Body of pancreas (tissue), 4 donors: ENCODE measurements around the gene TMEM222. TPM values are rescaled to one million over a fixed set of nuclear protein-coding genes. Genes with fewer than 3 reads are reported as not detected.

Source experiments
- ATAC-seq: fragments of 150-250 bp; one replicate; pipeline ENCODE4 v1.9.1; 2016
- DNase-seq, 4 donors: peaks; one replicate each; pipeline ENCODE4 v3.0.0-alpha.2; 2019
- H3K27ac ChIP-seq, 4 donors: fragments of 200-600 bp; sonication (generic); 1 replicate in 3 of 4; 2 replicates in 1 of 4; pipeline versions ENCODE4 v1.5.1 to v1.6.1; 2016 to 2019; ENCODE audit warnings: mild to moderate bottlenecking in 1 of 4, mixed read lengths in 1 of 4, moderate library complexity in 1 of 4
- H3K27me3 ChIP-seq, 2 donors: fragments of 200-600 bp; sonication (generic); one replicate each; pipeline ENCODE4 v1.6.0; 2016; ENCODE audit warnings: mild to moderate bottlenecking in 1 of 2
- H3K36me3 ChIP-seq, 2 donors: fragments of 200-600 bp; sonication (generic); replicated peaks in 1 of 2; 2 replicates each; pipeline ENCODE4 v1.5.1; 2016; ENCODE audit warnings: low read depth in 2 of 2; ENCODE audit not compliant: insufficient read depth in 1 of 2
- H3K4me1 ChIP-seq: fragments of 200-600 bp; sonication (generic); one replicate; pipeline ENCODE4 v1.6.0; 2016
- H3K4me3 ChIP-seq, 2 donors: fragments of 200-600 bp; sonication (generic); 1 replicate in 1 of 2; 2 replicates in 1 of 2; pipeline ENCODE4 v1.5.1; 2016 to 2019
- H3K9me3 ChIP-seq, 3 donors: fragments of 200-600 bp; sonication (generic); 1 replicate in 2 of 3; 2 replicates in 1 of 3; pipeline ENCODE4 v1.5.1; 2016
- CTCF ChIP-seq, 7 experiments: fragments of 450-650 bp in 4 of 7; fragments of 200-600 bp in 3 of 7; sonication (generic) in 3 of 7; IDR thresholded peaks; one replicate each; pipeline ENCODE4 v1.5.1; 2016 to 2019; ENCODE audit warnings: antibody characterized with exemption in 7 of 7
- POLR2A ChIP-seq, 3 donors: fragments of 450-650 bp; IDR thresholded peaks; one replicate each; pipeline ENCODE4 v1.6.1; 2016; ENCODE audit warnings: antibody characterized with exemption in 3 of 3, mild to moderate bottlenecking in 2 of 3
- WGBS, 2 donors: methylation state at CpG; one replicate each; pipeline ENCODE4 v1.1.5; 2017; 5-methylcytosine and 5-hydroxymethylcytosine counted together
- intact Hi-C: fragments of 100-400 bp; cut with DNase I; formaldehyde crosslinking; loops from one replicate; pipeline ENCODE4 v1.15.1; 2023
- total RNA-seq, 2 donors: library from RNA; depleted of rRNA; stranded (reverse); fragments of >200 nt; gene quantifications; one replicate each; pipeline ENCODE4 v1.1.0, GENCODE V29; 2016

The TMEM222 gene
- 10 to 100 TPM in 1 of 2 donors, 1 to 10 TPM in 1; 8.6 to 20.0 TPM for total RNA-seq

GRCh38 chr1:27321813-27322568 is at the start of gene TMEM222:
TSS of gene TMEM222 (plus strand) at chr1:27322163. CDS start at chr1:27322198, 35 bp downstream.
- 1% methylated on average over 33 to 67 of the region's 67 CpGs for WGBS, 2 donors

GRCh38 chr1:27274204-27274603 is 47.8 kb upstream of the TMEM222 start:
- 88 to 100% methylated on average over 1 of the region's 1 CpG for WGBS, 2 donors
- no peak overlapping the region for H3K4me3 ChIP-seq
- DNase-seq (no peak), ATAC-seq (no peak)
- H3K9me3 ChIP-seq = no peaks in the 10 kb centered on the region
- no peaks in the 10 kb centered on the region for H3K36me3 ChIP-seq
- no peak overlapping the region for H3K27ac ChIP-seq
- H3K4me1 ChIP-seq = no peaks in the 10 kb centered on the region
- no peaks in the 10 kb centered on the region for H3K27me3 ChIP-seq
- intact Hi-C loops = no loop called here
- no peak for TF ChIP-seq CTCF (IDR thresholded peaks at IDR 0.05)
- TF ChIP-seq POLR2A (IDR thresholded peaks at IDR 0.05) = no peak

More at GRCh38 chr1:27321813-27322568, at the start of gene TMEM222:
- H3K4me1 ChIP-seq = peaks cover 23% of the 10 kb centered on the region
- peak within 1 kb of the TSS; percentile 66 to 88 (median 79) for H3K27ac ChIP-seq
- ATAC-seq (peak; percentile 100), DNase-seq (peak; percentile 97 to 98 (median 97))
- intact Hi-C loops = no loop called here
- no peaks in the 10 kb centered on the region for H3K27me3 ChIP-seq
- no peaks in the 10 kb centered on the region for H3K9me3 ChIP-seq
- H3K4me3 ChIP-seq = peak within 1 kb of the TSS; percentile 69 to 88
- TF ChIP-seq CTCF (IDR thresholded peaks at IDR 0.05) = peak in 3 of 7 experiments; percentile 32 to 48 (median 43)
- TF ChIP-seq POLR2A (IDR thresholded peaks at IDR 0.05) = peak; percentile 34 to 83 (median 73)
- peaks cover 0 to 3% of the 10 kb centered on the region in 2 donors for H3K36me3 ChIP-seq

- no peak overlapping the region for H3K4me3 ChIP-seq
- no peaks in the 10 kb centered on the region for H3K9me3 ChIP-seq
- H3K4me1 ChIP-seq = no peaks in the 10 kb centered on the region
- no peak overlapping the region for H3K27ac ChIP-seq
- TF ChIP-seq CTCF (IDR thresholded peaks at IDR 0.05) = no peak
- TF ChIP-seq POLR2A (IDR thresholded peaks at IDR 0.05) = no peak
- H3K27me3 ChIP-seq = no peaks in the 10 kb centered on the region
- DNase-seq (no peak), ATAC-seq (no peak)
- intact Hi-C loops = no loop called here
- 55 to 65% methylated on average over 3 of the region's 3 CpGs for WGBS, 2 donors
- no peaks in the 10 kb centered on the region for H3K36me3 ChIP-seq
Measured at GRCh38 chr1:27275696-27276095, 46.3 kb upstream of the TMEM222 start.

- 44 to 47% methylated on average over 11 of the region's 11 CpGs for WGBS, 2 donors
Measured at GRCh38 chr1:27284425-27285273, 37.3 kb upstream of the TMEM222 start.

More at GRCh38 chr1:27284425-27285273, 37.3 kb upstream of the TMEM222 start:
- Histone ChIP-seq H3K36me3 (peaks cover 0 to 9% of the 10 kb centered on the region in 2 donors), H3K27ac (no peak overlapping the region), H3K4me1 (no peaks in the 10 kb centered on the region), H3K9me3 (no peaks in the 10 kb centered on the region), H3K4me3 (no peak overlapping the region), H3K27me3 (no peaks in the 10 kb centered on the region)
- intact Hi-C loops = loop anchor here (10.0 kb wide), 1 partner anchor 80 kb away; no protein-coding TSS in a partner anchor
- TF ChIP-seq CTCF (IDR thresholded peaks at IDR 0.05) = peak; percentile 67 to 91 (median 76)
- TF ChIP-seq POLR2A (IDR thresholded peaks at IDR 0.05) = no peak
- ATAC-seq (peak; percentile 85), DNase-seq (peak; percentile 85 to 93 (median 87))
